Thymus (tissue), 11 donors: Measurements from ENCODE around the gene ETHE1. TPM values are rescaled to one million over a fixed set of nuclear protein-coding genes. Genes with fewer than 3 reads are reported as not detected.
A peak's percentile ranks its signal among the peaks of the same experiment; 100 is the strongest.

Source experiments
- DNase-seq, 9 donors: peaks; one replicate each; pipeline ENCODE4 v3.0.0-alpha.2; 2013; ENCODE audit warnings: low spot score in 9 of 9, low read depth in 6 of 9, missing footprints in 1 of 9
- H3K27ac ChIP-seq, 2 donors: one replicate each; pipeline ENCODE4 v1.5.1; 2013; ENCODE audit warnings: control low read depth in 1 of 2, low read depth in 1 of 2, low read length in 1 of 2, mild to moderate bottlenecking in 1 of 2, moderate library complexity in 1 of 2
- H3K27me3 ChIP-seq, 2 donors: one replicate each; pipeline ENCODE4 v1.5.1; 2013; ENCODE audit warnings: low read length in 1 of 2; ENCODE audit not compliant: control insufficient read depth in 2 of 2, insufficient read depth in 1 of 2
- H3K36me3 ChIP-seq, 2 donors: one replicate each; pipeline ENCODE4 v1.5.1; 2013; ENCODE audit warnings: low read length in 1 of 2, mild to moderate bottlenecking in 1 of 2, moderate library complexity in 1 of 2; ENCODE audit not compliant: control insufficient read depth in 2 of 2, insufficient read depth in 2 of 2
- H3K4me1 ChIP-seq, 2 donors: one replicate each; pipeline ENCODE4 v1.5.1; 2013; ENCODE audit warnings: low read length in 2 of 2; ENCODE audit not compliant: control insufficient read depth in 2 of 2, insufficient read depth in 2 of 2
- H3K4me3 ChIP-seq, 2 donors: one replicate each; pipeline ENCODE4 v1.5.1; 2013; ENCODE audit warnings: low read length in 2 of 2, control low read depth in 1 of 2, mild to moderate bottlenecking in 1 of 2
- H3K9me3 ChIP-seq, 2 donors: one replicate each; pipeline ENCODE4 v1.5.1; 2013; ENCODE audit warnings: low read length in 1 of 2, mild to moderate bottlenecking in 1 of 2; ENCODE audit not compliant: control insufficient read depth in 2 of 2, insufficient read depth in 1 of 2
- WGBS: extraction: QIAGEN DNeasy Blood & Tissue Kit; methylation state at CpG from one replicate; pipeline ENCODE4 v1.1.7; 2013; 5-methylcytosine and 5-hydroxymethylcytosine counted together
- polyA plus RNA-seq: library from polyadenylated mRNA; stranded (reverse); fragments of 200-250 nt; gene quantifications from one replicate; pipeline ENCODE4 v1.2.3, GENCODE V29; 2013
- total RNA-seq: library from RNA; stranded (reverse); fragments of 120-200 nt; gene quantifications from one replicate; pipeline ENCODE4 v1.2.4, GENCODE V29; 2013
- donor health status: healthy.

The ETHE1 gene
- total and polyA plus RNA-seq, 2 donors: 32.3 to 44.8 TPM

DNA sequence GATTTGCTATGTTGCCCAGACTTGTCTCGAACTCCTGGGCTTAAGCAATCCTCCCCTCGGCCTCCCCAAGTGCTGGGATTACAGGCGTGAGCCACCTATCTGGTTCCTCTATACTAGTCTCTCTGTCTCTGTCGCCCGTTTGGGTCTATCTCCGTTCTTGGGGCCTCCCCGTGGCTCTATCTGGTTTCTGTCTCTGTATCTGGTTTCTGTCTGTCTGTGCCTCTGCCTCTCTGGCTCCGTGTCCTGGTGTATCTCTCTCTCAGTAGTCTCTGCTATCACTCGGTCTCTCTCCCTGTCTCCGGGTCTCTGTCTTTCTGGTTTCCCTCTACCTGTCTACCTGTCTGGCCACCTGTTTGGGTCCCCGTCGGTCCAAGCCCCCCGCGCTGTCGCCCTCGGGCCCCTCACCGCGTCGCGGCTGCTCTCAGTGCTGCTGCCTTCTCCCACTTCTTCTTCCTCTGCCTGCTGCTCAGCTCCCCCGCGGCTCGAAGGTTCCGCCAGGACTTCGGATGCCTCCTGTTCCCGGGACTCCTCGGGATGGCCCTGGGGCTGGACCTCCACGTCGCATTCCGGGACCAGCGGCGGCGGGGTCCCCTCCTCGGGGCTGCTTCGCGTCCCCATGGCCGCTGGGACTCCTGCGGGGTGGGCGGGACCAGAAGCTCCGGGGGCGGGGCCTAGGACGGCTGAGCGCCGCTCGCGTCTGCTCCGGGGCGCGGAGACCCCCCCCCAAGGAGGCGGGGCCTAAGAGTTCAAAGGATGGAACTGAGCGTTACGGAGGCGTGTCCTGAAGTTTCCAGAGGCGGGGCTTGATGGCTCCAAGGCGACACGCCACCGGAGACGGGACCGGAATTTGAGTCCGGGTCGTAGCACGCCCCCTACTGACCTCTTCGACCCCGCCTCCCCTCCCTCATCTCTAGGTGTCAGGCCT, 23.2 kb downstream of the ETHE1 start:
- H3K9me3 ChIP-seq: no peaks in the 10 kb centered on the region
- peaks cover 2 to 23% of the 10 kb centered on the region in 2 donors for H3K36me3 ChIP-seq
- H3K27me3 ChIP-seq: no peaks in the 10 kb centered on the region
- H3K4me3 ChIP-seq: peak overlapping the region; percentile 77 to 88
- peak; percentile 90 to 99 (median 97) for DNase-seq
- WGBS: 4% methylated on average over 64 of the region's 64 CpGs
- peak overlapping the region; percentile 83 to 86 for H3K27ac ChIP-seq
- peaks cover 9 to 23% of the 10 kb centered on the region in 2 donors for H3K4me1 ChIP-seq

GRCh38 chr19:43502419-43502976, 24.5 kb downstream of the ETHE1 start:
- Histone ChIP-seq H3K9me3 (no peaks in the 10 kb centered on the region), H3K4me3 (no peak overlapping the region), H3K27me3 (no peaks in the 10 kb centered on the region), H3K36me3 (peaks cover 5 to 18% of the 10 kb centered on the region in 2 donors), H3K4me1 (peaks cover 9 to 23% of the 10 kb centered on the region in 2 donors), H3K27ac (no peak overlapping the region)
- DNase-seq: no peak
- 96% methylated on average over 23 of the region's 23 CpGs for WGBS

DNA sequence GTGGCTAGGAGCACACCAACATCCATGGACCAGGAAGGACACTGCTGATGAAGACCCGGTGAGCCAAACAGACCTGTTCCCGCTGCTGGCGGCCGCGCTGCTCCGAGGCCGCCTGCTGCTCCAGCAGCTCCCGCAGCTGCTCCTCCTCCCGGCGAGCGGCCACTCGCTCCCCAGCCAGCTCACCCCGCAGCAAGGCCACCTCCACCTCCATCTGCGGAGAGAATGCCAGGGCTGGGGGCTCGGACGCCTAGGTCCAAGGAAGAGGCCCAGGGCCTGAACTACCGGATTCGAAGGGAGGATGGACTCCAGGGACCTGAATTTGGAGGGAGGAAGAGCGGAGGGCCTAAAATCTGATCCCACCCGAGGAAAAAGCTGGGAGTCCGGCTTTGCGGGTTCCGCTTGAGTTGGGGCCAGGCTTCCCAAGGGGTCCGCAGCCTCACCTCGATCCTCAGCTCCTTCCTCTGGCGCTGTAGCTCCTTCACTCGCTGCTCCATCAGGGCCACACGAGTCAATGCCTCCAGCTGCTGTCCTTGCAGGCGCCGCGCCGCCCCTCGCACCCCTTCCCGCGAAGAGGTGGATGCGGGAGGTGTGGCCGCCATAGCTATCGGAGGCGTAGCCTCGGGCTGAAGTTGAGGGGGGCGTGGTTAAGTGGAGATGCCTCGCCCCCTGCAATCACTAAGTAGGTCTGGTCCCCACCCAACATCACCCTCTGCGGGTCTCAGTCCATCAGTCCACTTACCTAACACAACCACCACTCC, 25.2 kb downstream of the ETHE1 start:
- Histone ChIP-seq H3K4me1 (peaks cover 9 to 23% of the 10 kb centered on the region in 2 donors), H3K27me3 (no peaks in the 10 kb centered on the region), H3K27ac (no peak overlapping the region), H3K4me3 (no peak overlapping the region), H3K36me3 (peaks cover 10 to 20% of the 10 kb centered on the region in 2 donors), H3K9me3 (no peaks in the 10 kb centered on the region)
- no peak for DNase-seq
- 96% methylated on average over 43 of the region's 43 CpGs for WGBS

- DNase-seq: no peak
- WGBS: 95% methylated on average over 3 of the region's 3 CpGs
- Histone ChIP-seq H3K4me1 (peaks cover 3 to 14% of the 10 kb centered on the region in 2 donors), H3K27me3 (no peaks in the 10 kb centered on the region), H3K36me3 (peaks cover 11 to 33% of the 10 kb centered on the region in 2 donors), H3K4me3 (no peak overlapping the region), H3K9me3 (no peaks in the 10 kb centered on the region), H3K27ac (no peak overlapping the region)
Measured at GRCh38 chr19:43499042-43499441, 28.0 kb downstream of the ETHE1 start.

DNA sequence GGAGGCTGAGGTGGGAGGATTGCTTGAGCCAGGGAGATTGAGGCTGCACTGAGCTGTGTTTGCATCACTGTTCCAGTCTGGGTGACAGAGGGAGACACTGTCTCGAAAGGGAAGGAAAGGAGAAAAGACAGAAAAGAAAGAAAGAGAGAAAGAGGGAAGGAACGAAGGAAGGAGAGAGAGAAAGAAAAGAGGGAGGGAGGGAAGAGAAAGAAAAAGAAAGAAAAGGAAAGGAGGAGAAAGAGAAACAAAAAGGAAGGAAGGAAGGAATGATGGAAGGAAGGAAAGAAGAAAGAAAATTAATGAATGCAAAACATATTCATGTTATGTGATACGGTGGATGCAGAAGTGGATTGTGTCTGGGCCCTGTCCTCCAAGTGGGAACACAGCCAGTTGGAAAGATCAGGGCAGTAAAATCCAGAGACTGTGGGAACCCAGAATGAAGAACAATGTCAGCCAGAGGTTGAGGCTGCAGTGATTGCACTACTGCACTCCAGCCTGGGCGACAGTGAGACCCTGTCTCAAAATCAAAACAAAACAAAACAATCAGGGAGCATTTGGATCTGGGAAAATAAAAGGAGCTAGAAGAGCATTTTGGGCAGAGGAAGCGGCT, 28.7 kb downstream of the ETHE1 start:
- no peak for DNase-seq
- WGBS: 98% methylated on average over 5 of the region's 5 CpGs
- Histone ChIP-seq H3K27me3 (no peaks in the 10 kb centered on the region), H3K27ac (no peak overlapping the region), H3K9me3 (no peaks in the 10 kb centered on the region), H3K4me1 (peaks cover under 1 to 10% of the 10 kb centered on the region in 2 donors), H3K36me3 (peaks cover 11 to 33% of the 10 kb centered on the region in 2 donors), H3K4me3 (no peak overlapping the region)

GRCh38 chr19:43496960-43497359, 30.0 kb downstream of the ETHE1 start:
- Histone ChIP-seq H3K9me3 (no peaks in the 10 kb centered on the region), H3K36me3 (peaks cover 14 to 35% of the 10 kb centered on the region in 2 donors), H3K4me1 (peaks cover 0 to 2% of the 10 kb centered on the region in 2 donors), H3K27ac (no peak overlapping the region), H3K4me3 (no peak overlapping the region), H3K27me3 (no peaks in the 10 kb centered on the region)
- no peak for DNase-seq
- WGBS: 98% methylated on average over 7 of the region's 7 CpGs

DNA sequence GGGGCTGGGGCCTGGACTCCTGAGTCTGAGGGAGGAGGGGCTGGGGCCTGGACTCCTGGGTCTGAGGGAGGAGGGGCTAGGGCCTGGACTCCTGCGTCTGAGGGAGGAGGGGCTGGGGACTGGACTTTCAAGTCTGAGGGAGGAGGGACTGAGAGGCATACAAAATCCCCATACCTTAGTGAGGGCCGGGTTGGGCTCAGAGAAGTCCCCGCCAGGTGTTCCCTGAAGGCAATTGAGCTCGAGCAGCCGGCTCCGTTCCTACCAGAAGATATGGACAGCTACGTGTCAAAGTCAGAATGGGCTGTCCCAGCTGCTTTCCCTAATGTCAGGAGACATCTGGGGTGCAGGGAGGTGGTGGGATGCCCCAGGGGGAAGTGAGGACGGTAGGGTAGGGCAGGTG, 31.9 kb downstream of the ETHE1 start:
- Histone ChIP-seq H3K9me3 (no peaks in the 10 kb centered on the region), H3K4me1 (no peaks in the 10 kb centered on the region), H3K4me3 (no peak overlapping the region), H3K36me3 (peaks cover 14 to 34% of the 10 kb centered on the region in 2 donors), H3K27me3 (no peaks in the 10 kb centered on the region), H3K27ac (no peak overlapping the region)
- no peak for DNase-seq
- 96% methylated on average over 8 of the region's 8 CpGs for WGBS

- no peak for DNase-seq
- H3K36me3 ChIP-seq: peaks cover 6 to 17% of the 10 kb centered on the region in 2 donors
- no peak overlapping the region for H3K27ac ChIP-seq
- no peak overlapping the region for H3K4me3 ChIP-seq
- H3K9me3 ChIP-seq: no peaks in the 10 kb centered on the region
- 97% methylated on average over 5 of the region's 5 CpGs for WGBS
- H3K4me1 ChIP-seq: no peaks in the 10 kb centered on the region
- no peaks in the 10 kb centered on the region for H3K27me3 ChIP-seq
Measured at GRCh38 chr19:43490759-43491158, 36.2 kb downstream of the ETHE1 start.
